ENCODE results near the gene ATP8A2.

The ATP8A2 gene

DNA sequence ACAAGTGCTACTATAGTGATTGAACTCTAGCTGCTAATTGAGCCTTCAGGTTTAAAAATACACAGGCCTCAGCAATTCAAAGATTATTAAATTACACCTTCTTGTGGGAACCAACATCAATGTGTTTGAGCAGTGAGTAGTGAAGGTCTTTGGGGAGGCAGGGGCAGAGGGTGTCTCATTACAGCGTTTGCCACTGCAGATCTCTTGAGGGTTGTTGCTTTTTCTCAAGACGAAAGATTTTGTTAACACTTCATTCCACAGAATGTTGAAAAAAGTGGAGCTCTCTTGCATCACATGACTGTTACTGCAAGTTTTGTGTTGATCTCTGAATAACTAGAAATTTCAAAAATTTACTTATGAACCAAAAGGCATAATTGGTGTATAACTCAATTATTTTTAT lies 253.6 kb downstream of the ATP8A2 start:
- H3K4me3 ChIP-seq (ENCODE audit: low read length) = no peak overlapping the region
- no peaks in the 10 kb centered on the region for H3K4me1 ChIP-seq (ENCODE audit: control insufficient read depth, insufficient read depth, low read length)
- no peaks in the 10 kb centered on the region for H3K36me3 ChIP-seq (ENCODE audit: control insufficient read depth, insufficient read depth, low read length)
- H3K27me3 ChIP-seq (ENCODE audit: control insufficient read depth, insufficient read depth, low read length) = no peaks in the 10 kb centered on the region
- no peak overlapping the region for H3K9ac ChIP-seq (ENCODE audit: low read length)
- H3K27ac ChIP-seq (ENCODE audit: low read depth, low read length) = no peak overlapping the region

DNA sequence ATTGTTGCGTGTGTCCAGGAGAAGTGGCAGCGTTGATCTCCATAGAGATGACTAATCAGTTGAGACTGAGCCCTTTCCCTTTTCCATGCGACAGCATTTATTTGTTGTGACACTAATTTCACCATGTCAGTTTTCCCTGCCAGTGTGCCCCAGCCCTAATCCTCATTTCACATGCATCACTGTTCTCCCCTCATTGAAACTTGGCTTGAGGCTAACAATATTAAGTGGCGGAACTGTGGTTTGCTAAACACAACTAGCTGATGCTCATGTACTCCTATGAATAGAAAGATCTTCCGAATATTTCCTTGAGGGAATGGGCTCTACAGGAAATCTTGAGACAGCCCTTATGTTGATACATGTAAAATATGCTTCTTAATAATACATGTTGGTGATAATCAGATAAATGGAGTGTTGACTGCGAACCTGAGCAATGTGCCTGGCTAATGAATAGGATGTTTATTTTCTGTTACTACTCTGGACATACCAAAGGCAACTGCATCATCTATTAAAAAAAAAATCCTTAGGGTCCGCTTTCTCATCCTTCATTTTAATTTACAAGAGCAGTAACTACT lies 258.6 kb downstream of the ATP8A2 start:
- no peak overlapping the region for H3K9ac ChIP-seq (ENCODE audit: low read length)
- H3K27ac ChIP-seq (ENCODE audit: low read depth, low read length) = no peak overlapping the region
- no peaks in the 10 kb centered on the region for H3K4me1 ChIP-seq (ENCODE audit: control insufficient read depth, insufficient read depth, low read length)
- H3K36me3 ChIP-seq (ENCODE audit: control insufficient read depth, insufficient read depth, low read length) = no peaks in the 10 kb centered on the region
- no peak overlapping the region for H3K4me3 ChIP-seq (ENCODE audit: low read length)
- H3K27me3 ChIP-seq (ENCODE audit: control insufficient read depth, insufficient read depth, low read length) = no peaks in the 10 kb centered on the region

DNA sequence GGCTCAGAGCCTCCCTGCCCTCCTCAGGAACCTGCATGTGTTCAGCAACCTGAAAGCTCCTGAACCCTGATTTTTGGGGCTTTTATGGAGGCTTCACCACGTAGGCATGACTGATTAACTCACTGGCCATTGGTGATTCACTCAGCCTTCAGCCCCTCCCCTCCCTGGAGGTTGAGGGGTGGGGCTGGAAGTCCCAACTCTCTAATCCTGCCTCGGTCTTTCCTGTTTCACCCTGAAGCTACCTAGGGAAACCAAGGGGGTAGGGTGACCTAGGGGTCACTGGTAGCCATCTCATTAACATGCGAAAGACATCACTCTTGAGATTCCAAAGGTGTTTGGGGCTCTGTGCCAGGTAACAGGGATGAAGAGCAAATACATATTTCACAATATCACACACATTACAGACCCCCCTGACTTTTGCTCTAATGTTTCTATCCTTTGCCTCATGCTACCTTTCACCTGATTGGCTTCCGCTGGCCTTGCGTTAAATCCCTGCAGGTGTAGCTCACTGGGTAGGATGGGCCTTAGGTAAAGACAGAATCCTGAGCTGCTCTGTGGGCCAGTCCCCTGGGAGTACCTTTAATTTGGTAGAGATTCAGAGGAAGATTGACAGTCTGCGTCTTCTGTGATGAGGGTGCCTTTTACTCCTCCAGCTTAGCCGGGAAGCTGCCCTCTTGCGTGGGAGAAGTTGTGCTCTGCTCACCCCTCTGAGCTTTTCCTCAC lies 260.6 kb downstream of the ATP8A2 start:
- Histone ChIP-seq H3K4me3 (ENCODE audit: low read length) (no peak overlapping the region), H3K9ac (ENCODE audit: low read length) (no peak overlapping the region), H3K36me3 (ENCODE audit: control insufficient read depth, insufficient read depth, low read length) (no peaks in the 10 kb centered on the region), H3K4me1 (ENCODE audit: control insufficient read depth, insufficient read depth, low read length) (no peaks in the 10 kb centered on the region), H3K27me3 (ENCODE audit: control insufficient read depth, insufficient read depth, low read length) (no peaks in the 10 kb centered on the region), H3K27ac (ENCODE audit: low read depth, low read length) (no peak overlapping the region)

DNA sequence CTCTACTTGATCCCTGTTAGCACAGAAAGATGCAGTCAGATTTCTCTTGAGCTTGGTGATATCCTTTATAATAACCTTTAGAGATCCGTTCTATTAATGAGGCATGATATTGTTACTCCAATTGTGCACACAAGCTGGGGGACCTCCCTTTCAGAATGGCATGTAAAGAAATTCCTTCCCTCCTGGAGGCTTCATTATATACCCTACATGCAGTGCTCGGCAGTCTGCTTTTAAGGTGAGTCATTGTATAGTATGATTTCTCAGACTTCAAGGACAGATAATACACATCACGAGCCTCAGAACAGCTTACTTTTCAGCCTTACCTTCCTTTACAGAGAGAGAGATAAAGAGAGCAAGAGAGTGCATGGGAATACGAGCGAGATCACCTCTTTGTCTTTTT lies 261.3 kb downstream of the ATP8A2 start:
- no peaks in the 10 kb centered on the region for H3K4me1 ChIP-seq (ENCODE audit: control insufficient read depth, insufficient read depth, low read length)
- no peak overlapping the region for H3K9ac ChIP-seq (ENCODE audit: low read length)
- no peaks in the 10 kb centered on the region for H3K27me3 ChIP-seq (ENCODE audit: control insufficient read depth, insufficient read depth, low read length)
- H3K36me3 ChIP-seq (ENCODE audit: control insufficient read depth, insufficient read depth, low read length) = no peaks in the 10 kb centered on the region
- H3K27ac ChIP-seq (ENCODE audit: low read depth, low read length) = no peak overlapping the region
- H3K4me3 ChIP-seq (ENCODE audit: low read length) = no peak overlapping the region

DNA sequence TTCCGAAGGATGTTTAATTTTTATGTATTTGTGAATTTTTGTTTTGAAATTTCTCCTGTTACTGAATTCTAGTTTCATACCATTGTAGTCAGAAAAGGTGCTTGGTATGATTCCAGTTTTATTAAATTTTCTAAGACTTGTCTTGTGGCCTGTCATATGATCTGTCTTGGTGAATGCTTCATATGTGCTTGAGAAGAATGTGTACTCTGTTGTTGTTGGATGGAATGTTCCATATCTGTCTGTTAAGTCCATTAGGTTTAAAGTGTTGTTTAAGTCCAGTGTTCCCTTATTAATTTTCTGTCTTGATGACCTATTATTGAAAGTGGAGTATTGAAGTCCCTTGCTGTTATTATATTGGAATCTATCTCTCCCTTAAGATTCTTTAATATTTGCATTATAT lies 273.9 kb downstream of the ATP8A2 start:
- Histone ChIP-seq H3K4me3 (ENCODE audit: low read length) (no peak overlapping the region), H3K36me3 (ENCODE audit: control insufficient read depth, insufficient read depth, low read length) (no peaks in the 10 kb centered on the region), H3K9ac (ENCODE audit: low read length) (no peak overlapping the region), H3K27ac (ENCODE audit: low read depth, low read length) (no peak overlapping the region), H3K4me1 (ENCODE audit: control insufficient read depth, insufficient read depth, low read length) (no peaks in the 10 kb centered on the region), H3K27me3 (ENCODE audit: control insufficient read depth, insufficient read depth, low read length) (no peaks in the 10 kb centered on the region)

DNA sequence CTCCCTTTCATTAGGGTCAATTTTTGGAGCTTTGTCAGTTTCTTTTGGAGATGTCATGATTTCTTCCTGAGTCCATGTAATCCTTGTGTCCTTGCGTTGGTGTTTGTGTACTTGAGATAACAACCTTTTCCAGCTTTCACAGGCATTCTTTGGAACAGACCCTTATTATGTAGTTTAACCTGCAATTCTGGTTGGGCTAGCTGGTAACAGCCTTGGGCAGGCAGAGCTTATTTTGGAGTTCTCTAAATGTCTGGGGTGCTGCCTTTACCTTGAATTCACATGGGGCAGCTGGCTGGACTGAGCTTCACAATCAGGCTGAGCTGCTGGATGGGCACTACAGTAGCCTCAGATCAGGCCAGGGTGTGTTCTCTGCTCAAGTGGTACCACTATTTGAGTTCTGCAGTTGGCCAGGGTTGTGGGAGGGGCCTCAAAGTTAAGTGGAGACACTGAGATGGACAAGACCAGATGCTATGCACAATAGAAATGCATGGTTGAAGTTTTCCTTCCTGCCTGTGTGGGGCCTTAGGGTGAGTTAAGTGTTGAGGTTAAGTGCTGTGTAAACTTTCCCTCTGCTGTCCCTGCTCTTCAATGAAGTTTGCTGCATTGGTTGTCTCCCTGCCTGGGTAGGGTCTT lies 277.3 kb downstream of the ATP8A2 start:
- H3K9ac ChIP-seq (ENCODE audit: low read length) = no peak overlapping the region
- no peaks in the 10 kb centered on the region for H3K27me3 ChIP-seq (ENCODE audit: control insufficient read depth, insufficient read depth, low read length)
- no peaks in the 10 kb centered on the region for H3K4me1 ChIP-seq (ENCODE audit: control insufficient read depth, insufficient read depth, low read length)
- H3K27ac ChIP-seq (ENCODE audit: low read depth, low read length) = no peak overlapping the region
- no peak overlapping the region for H3K4me3 ChIP-seq (ENCODE audit: low read length)
- H3K36me3 ChIP-seq (ENCODE audit: control insufficient read depth, insufficient read depth, low read length) = no peaks in the 10 kb centered on the region

DNA sequence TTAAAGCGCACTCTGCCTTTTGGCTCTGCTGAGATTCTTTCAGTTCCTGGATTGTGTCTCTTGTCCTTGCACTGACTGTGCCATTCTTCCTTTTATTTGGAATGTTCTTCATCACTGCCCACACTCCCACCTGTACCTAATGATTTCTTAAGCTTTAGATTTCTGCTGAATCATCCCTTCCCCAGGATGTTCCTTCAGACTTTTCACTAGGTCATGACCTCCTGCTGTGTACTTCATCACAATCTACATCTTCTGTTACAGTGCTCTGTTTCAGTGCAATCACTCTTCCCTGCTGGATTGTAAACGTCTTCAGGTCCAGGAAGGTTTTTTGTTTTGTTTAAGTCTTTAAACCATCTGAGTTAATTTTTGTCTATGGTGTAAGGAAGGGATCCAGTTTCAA lies 281.0 kb downstream of the ATP8A2 start:
- Histone ChIP-seq H3K4me1 (ENCODE audit: control insufficient read depth, insufficient read depth, low read length) (no peaks in the 10 kb centered on the region), H3K36me3 (ENCODE audit: control insufficient read depth, insufficient read depth, low read length) (no peaks in the 10 kb centered on the region), H3K9ac (ENCODE audit: low read length) (no peak overlapping the region), H3K27me3 (ENCODE audit: control insufficient read depth, insufficient read depth, low read length) (no peaks in the 10 kb centered on the region), H3K4me3 (ENCODE audit: low read length) (no peak overlapping the region), H3K27ac (ENCODE audit: low read depth, low read length) (no peak overlapping the region)

DNA sequence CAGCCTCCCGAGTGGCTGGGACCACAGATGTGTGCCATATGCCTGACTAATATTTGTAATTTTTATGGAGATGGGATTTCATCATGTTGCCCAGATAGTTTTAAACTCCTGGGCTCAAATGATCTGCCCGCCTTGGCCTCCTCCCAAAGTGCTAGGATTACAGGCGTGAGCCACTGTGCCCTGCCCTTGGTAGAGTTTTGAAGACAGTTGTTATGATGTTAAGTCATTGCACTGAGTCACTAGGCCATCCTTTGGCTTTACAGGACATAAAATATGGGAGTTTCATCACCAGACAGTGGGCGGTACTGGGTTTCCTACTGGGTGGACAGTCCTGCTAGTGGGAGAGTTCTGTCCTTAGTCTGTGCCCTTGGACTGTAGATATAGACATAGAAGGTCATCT lies 282.5 kb downstream of the ATP8A2 start:
- no peak overlapping the region for H3K27ac ChIP-seq (ENCODE audit: low read depth, low read length)
- no peak overlapping the region for H3K9ac ChIP-seq (ENCODE audit: low read length)
- no peaks in the 10 kb centered on the region for H3K4me1 ChIP-seq (ENCODE audit: control insufficient read depth, insufficient read depth, low read length)
- no peak overlapping the region for H3K4me3 ChIP-seq (ENCODE audit: low read length)
- H3K36me3 ChIP-seq (ENCODE audit: control insufficient read depth, insufficient read depth, low read length) = no peaks in the 10 kb centered on the region
- no peaks in the 10 kb centered on the region for H3K27me3 ChIP-seq (ENCODE audit: control insufficient read depth, insufficient read depth, low read length)

DNA sequence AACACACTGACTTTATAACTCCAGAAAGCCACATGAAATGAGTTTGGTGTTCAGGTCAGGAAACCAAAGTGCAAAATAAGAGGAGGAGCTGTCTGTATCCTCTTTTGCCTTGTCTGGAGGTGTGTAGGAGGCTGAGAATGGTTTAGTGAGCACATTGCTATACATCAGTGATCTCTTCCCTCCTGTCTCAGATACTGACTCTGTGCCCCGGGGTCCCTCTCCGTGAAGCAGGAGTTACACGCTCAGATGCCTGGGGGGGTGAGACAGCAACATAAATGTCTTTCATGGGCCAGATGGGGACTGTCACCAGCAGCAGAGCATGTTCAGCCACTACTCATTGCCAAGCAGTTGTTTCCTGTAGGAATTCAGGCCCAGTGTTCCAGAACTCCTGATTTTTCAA lies 285.4 kb downstream of the ATP8A2 start:
- H3K27ac ChIP-seq (ENCODE audit: low read depth, low read length) = no peak overlapping the region
- no peak overlapping the region for H3K4me3 ChIP-seq (ENCODE audit: low read length)
- no peaks in the 10 kb centered on the region for H3K27me3 ChIP-seq (ENCODE audit: control insufficient read depth, insufficient read depth, low read length)
- no peak overlapping the region for H3K9ac ChIP-seq (ENCODE audit: low read length)
- H3K36me3 ChIP-seq (ENCODE audit: control insufficient read depth, insufficient read depth, low read length) = no peaks in the 10 kb centered on the region
- no peaks in the 10 kb centered on the region for H3K4me1 ChIP-seq (ENCODE audit: control insufficient read depth, insufficient read depth, low read length)

DNA sequence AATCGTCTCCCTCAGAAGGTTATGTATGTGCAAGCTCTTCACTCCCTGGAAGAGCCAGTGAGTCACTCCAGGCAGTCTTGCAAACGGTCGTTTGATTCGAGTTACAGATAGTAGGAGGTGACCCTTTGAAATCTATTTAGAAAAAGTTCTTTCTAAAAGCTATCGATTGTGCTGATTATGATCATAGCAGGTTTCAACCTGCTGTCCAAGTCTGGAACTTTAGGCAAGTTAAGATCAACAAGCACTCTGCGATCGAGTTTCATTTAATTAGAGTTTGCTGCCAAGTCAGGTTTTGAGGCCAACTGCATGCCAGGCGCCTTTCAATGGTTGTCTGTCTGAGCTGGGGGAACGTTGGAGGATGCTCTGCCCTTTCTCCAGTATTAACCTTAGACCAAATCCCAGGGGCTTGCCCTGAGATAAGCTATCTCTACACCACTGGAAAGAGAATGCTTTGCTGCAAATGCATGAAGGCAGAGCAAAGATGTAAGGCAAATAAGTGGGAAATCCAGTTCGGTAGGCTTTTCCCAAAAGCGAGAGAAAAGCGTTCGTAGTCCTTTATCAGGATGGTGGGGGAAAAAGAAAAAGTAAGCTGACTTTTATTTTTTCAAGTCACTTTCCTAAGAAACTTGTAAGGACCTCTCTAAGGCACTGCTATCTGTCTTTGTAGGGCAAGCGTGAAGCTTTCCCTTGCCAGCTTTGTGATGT lies 287.5 kb downstream of the ATP8A2 start:
- no peak overlapping the region for H3K27ac ChIP-seq (ENCODE audit: low read depth, low read length)
- no peak overlapping the region for H3K9ac ChIP-seq (ENCODE audit: low read length)
- no peaks in the 10 kb centered on the region for H3K36me3 ChIP-seq (ENCODE audit: control insufficient read depth, insufficient read depth, low read length)
- H3K27me3 ChIP-seq (ENCODE audit: control insufficient read depth, insufficient read depth, low read length) = no peaks in the 10 kb centered on the region
- H3K4me3 ChIP-seq (ENCODE audit: low read length) = no peak overlapping the region
- H3K4me1 ChIP-seq (ENCODE audit: control insufficient read depth, insufficient read depth, low read length) = no peaks in the 10 kb centered on the region

DNA sequence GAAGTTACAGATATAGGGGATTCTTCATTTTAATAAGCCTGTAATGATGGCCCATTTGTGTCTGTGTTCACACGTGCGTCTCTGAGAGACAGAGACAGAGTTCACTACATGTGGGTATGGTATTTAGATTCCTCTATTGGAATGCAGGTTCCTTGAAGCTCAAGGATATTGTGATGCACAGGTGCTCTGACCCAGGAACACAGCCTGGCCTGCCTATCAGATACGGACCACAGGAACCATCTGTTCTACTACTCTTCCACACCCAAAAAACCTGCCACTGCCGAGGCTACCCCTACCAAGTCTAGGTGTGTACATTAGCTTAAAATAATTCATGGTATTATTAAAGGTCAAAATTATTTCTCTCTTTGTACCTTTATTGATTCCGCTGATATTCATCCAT lies 289.2 kb downstream of the ATP8A2 start:
- H3K27ac ChIP-seq (ENCODE audit: low read depth, low read length) = no peak overlapping the region
- H3K4me1 ChIP-seq (ENCODE audit: control insufficient read depth, insufficient read depth, low read length) = no peaks in the 10 kb centered on the region
- no peak overlapping the region for H3K4me3 ChIP-seq (ENCODE audit: low read length)
- H3K27me3 ChIP-seq (ENCODE audit: control insufficient read depth, insufficient read depth, low read length) = no peaks in the 10 kb centered on the region
- H3K36me3 ChIP-seq (ENCODE audit: control insufficient read depth, insufficient read depth, low read length) = no peaks in the 10 kb centered on the region
- no peak overlapping the region for H3K9ac ChIP-seq (ENCODE audit: low read length)

DNA sequence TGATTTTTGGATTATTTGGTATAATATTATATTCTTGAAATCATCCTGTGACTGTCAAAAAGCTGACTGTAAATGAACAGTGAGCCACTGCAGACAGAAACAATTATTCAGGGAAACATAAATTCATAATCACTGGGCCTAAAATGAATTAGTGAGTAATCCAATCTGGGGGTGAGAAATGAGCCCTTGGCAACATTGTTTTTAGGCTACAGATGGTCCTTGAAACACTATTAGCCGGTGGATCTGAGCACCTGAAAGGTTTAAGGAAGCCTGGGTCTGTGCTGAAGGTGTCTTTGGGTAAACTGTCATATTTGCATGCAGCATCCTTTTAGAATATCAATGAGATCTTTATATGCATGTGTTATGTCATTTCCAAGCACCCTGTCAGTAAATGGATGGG lies 290.7 kb downstream of the ATP8A2 start:
- Histone ChIP-seq H3K4me3 (ENCODE audit: low read length) (no peak overlapping the region), H3K27ac (ENCODE audit: low read depth, low read length) (no peak overlapping the region), H3K4me1 (ENCODE audit: control insufficient read depth, insufficient read depth, low read length) (no peaks in the 10 kb centered on the region), H3K9ac (ENCODE audit: low read length) (no peak overlapping the region), H3K36me3 (ENCODE audit: control insufficient read depth, insufficient read depth, low read length) (no peaks in the 10 kb centered on the region), H3K27me3 (ENCODE audit: control insufficient read depth, insufficient read depth, low read length) (no peaks in the 10 kb centered on the region)
